Upper lobe of right lung (tissue), 1 donor: ENCODE results near the gene KRT36. TPM values are rescaled to one million over a fixed set of nuclear protein-coding genes. Genes with fewer than 3 reads are reported as not detected.

Experiments
- ATAC-seq: fragments of 200-7000 bp; cut with Tn5 transposase; one replicate; pipeline ENCODE4 v1.9.1; 2020; ENCODE audit warnings: mild to moderate bottlenecking, moderate library complexity
- DNase-seq: peaks from one replicate; pipeline ENCODE4 v3.0.0-alpha.2; 2020
- H3K27ac ChIP-seq: fragments of 200-600 bp; one replicate; pipeline ENCODE4 v1.8.0; 2022
- H3K27me3 ChIP-seq: fragments of 200-600 bp; one replicate; pipeline ENCODE4 v1.8.0; 2022; ENCODE audit warnings: mild to moderate bottlenecking
- H3K36me3 ChIP-seq: fragments of 200-600 bp; one replicate; pipeline ENCODE4 v1.8.0; 2022
- H3K4me1 ChIP-seq: fragments of 200-600 bp; one replicate; pipeline ENCODE4 v1.8.0; 2022
- H3K4me3 ChIP-seq: fragments of 200-600 bp; one replicate; pipeline ENCODE4 v1.8.0; 2022; ENCODE audit warnings: mild to moderate bottlenecking
- H3K9me3 ChIP-seq: fragments of 200-600 bp; one replicate; pipeline ENCODE4 v1.8.0; 2022
- CTCF ChIP-seq: fragments of 200-600 bp; IDR thresholded peaks from one replicate; pipeline ENCODE4 v1.8.0; 2022; ENCODE audit warnings: antibody characterized with exemption
- intact Hi-C: fragments of 100-400 bp; cut with DNase I; formaldehyde crosslinking; loops from one replicate; pipeline ENCODE4 v1.11.0; 2022
- total RNA-seq: library from RNA; stranded (reverse); fragmentation: NEBNext Ultra II Directional; extraction: Animal tissue kit (Norgen Biotek cat#: 25700); gene quantifications from one replicate; pipeline ENCODE4 v1.2.1, GENCODE V29; 2021
- donor health status: DM: no; HTN: yes; CAD: no; lungs with severe emphysema.

Gene KRT36
- total RNA-seq, 1 donor from 2014 or later: not detected

DNA sequence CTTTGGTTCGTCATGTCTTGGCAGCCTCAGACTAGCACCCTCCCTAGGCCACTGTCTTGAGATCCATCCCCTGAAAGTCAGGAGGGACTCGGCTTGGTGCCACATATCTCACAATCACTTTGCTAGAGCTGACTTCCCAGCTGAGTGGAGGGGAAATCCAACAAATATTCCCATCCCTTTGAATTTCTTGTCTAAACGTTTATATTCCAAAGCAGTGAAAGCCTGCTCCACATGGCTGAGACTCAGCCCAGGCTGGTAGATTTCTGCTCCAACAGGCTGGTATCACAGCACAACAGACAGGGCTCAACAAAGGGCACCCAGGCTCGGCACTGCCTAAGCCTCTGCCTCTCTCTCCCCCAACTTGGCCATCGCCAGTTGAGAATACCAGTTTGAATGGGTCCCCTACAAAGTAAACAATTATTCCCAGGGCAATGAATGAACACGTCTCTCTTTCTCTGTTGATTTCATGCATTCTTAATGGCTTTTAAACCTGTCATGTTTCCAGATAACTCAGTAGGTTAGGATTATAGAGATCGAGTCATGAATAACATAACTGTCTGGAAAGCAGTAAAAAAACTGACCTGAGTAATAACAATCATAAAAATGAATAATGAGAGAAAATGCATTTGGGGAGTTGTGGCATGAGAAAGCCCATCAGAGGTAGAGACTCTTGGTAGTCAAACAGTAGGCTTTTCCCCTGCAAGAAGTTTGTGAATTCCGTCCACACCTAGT, 14.7 kb upstream of the KRT36 start:
- H3K4me1 ChIP-seq: no peaks in the 10 kb centered on the region
- intact Hi-C loops: no loop called here
- no peaks in the 10 kb centered on the region for H3K9me3 ChIP-seq
- no peaks in the 10 kb centered on the region for H3K27me3 ChIP-seq
- no peak overlapping the region for H3K4me3 ChIP-seq
- no peak for TF ChIP-seq CTCF
- no peaks in the 10 kb centered on the region for H3K36me3 ChIP-seq
- DNase-seq (no peak), ATAC-seq (no peak)
- no peak overlapping the region for H3K27ac ChIP-seq

DNA sequence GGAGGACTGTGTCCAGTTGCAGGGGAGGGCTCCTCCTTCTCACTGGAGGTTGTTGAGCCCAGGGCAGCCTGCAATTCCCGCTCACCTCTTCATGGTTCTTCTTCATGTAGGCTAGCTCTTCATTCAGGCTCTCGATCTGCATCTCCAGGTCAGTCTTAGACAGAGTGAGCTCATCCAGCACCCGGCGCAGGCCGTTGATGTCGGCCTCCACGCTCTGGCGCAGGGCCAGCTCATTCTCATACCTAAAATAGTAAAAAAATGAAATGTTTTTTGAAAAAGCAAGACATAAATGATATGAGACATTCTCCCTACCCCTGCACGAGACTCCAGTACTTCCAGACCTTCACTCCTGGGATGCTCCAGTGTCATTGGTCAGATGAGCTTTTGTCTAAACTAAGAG, 13.5 kb upstream of the KRT36 start:
- intact Hi-C loops: no loop called here
- Histone ChIP-seq H3K36me3 (no peaks in the 10 kb centered on the region), H3K27me3 (no peaks in the 10 kb centered on the region), H3K27ac (no peak overlapping the region), H3K9me3 (no peaks in the 10 kb centered on the region), H3K4me1 (no peaks in the 10 kb centered on the region), H3K4me3 (no peak overlapping the region)
- no peak for TF ChIP-seq CTCF
- ATAC-seq: no peak
- no peak for DNase-seq

DNA sequence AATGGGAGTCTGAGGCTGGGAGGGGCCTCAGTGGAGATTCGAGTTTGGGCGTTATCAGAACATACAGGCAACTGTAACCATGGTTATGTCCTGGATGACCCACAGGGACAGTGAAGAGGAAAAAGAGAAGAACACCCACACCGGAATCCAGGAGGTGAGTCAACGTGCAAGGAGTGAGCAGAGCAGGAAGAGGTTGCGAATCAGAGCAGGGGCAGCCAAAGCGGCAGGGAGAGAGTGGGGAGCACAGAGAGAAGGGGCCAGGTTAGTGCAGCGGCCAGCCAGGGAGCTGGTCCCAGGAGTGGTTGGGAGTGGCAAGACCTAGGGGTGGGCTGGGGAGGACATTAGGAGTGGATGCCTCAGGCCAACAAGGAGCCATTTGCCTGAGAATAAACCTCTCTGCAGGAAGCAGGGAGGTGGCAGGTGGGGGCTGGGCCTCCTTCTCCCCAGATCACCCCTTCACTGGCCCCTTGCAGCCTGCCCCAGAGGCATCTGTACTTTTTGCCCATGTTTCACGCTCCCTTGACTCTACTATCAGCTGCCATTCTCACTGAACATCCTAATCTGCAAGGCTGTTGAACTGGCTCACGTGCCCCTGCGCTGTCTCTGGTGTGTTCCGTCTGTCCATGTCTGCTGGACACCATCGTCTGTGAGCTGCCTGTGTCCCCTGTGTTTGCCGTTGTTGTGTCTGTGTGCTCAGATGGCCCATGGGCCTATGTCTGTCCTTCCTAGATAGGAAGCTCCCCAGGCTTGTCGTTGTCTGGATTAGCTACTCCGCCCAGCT, 10.6 kb upstream of the KRT36 start:
- no peaks in the 10 kb centered on the region for H3K27me3 ChIP-seq

DNA sequence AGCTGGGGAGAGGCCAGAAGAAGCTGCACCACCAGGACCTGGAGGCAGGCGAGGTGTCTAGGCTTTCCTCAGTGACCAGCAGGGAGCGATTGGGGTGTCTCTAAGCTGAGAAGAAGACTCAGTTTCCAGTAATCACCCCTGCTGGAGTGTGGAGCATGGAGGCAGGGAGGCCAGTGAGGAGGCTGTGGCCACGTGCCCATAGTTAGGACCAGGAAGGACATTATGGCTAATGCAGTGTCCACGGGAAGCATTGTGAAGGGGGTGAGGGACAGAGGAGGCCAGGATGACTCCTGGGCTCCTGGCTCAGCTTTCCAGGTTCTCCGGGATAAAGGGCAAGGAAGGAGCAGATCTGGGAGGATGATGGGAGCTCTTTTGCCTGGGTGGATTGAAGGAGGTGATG, 10.0 kb upstream of the KRT36 start:
- ATAC-seq: no peak
- no peak overlapping the region for H3K27ac ChIP-seq
- TF ChIP-seq CTCF: no peak
- intact Hi-C loops: no loop called here
- H3K4me3 ChIP-seq: no peak overlapping the region
- H3K4me1 ChIP-seq: peaks cover 11% of the 10 kb centered on the region
- H3K9me3 ChIP-seq: no peaks in the 10 kb centered on the region
- no peak for DNase-seq
- H3K27me3 ChIP-seq: no peaks in the 10 kb centered on the region
- no peaks in the 10 kb centered on the region for H3K36me3 ChIP-seq

More for the DNA sequence above, 10.6 kb upstream of the KRT36 start:
- H3K27ac ChIP-seq: no peak overlapping the region
- no peaks in the 10 kb centered on the region for H3K36me3 ChIP-seq
- intact Hi-C loops: no loop called here
- ATAC-seq (no peak), DNase-seq (no peak)
- H3K4me3 ChIP-seq: no peak overlapping the region
- no peaks in the 10 kb centered on the region for H3K9me3 ChIP-seq
- H3K4me1 ChIP-seq: peaks cover 11% of the 10 kb centered on the region
- no peak for TF ChIP-seq CTCF

DNA sequence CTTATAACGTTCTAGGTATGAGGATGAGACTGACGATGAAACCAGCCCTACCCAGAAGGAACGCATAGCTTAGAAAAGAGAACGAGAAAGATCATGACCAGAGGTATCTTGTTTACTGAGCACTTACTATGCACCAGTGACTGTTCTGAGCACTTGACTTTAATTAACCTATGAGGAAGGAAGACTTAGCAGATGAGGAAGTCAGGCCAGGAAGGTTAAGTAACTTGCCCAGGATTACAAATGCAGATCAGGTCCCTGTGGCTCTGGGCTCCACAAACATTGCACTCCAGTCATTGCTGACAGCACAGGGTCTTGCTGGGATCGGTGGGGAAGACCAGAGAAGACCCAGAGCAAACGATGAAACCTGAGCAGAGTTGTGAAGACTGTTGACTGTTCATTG, 8.6 kb upstream of the KRT36 start:
- H3K27me3 ChIP-seq: no peaks in the 10 kb centered on the region
- DNase-seq (no peak), ATAC-seq (peak; percentile 65)
- intact Hi-C loops: no loop called here
- peak overlapping the region; percentile 63 for H3K27ac ChIP-seq
- H3K4me3 ChIP-seq: no peak overlapping the region
- no peaks in the 10 kb centered on the region for H3K9me3 ChIP-seq
- peaks cover 11% of the 10 kb centered on the region for H3K4me1 ChIP-seq
- no peak for TF ChIP-seq CTCF
- H3K36me3 ChIP-seq: no peaks in the 10 kb centered on the region
